ENCODE data around the gene ISCU.
"Not testable (repeated sequence)": the region's sequence is repeated elsewhere in the genome, so short reads cannot be mapped to it uniquely, and the experiment has no call there.

The ISCU gene

GRCh38 chr12:108589028-108589839 lies 26.8 kb downstream of the ISCU start:
- FAIRE-seq (no peak), DNase-seq (ENCODE audit: low spot score) (no peak)

- FAIRE-seq (no peak), DNase-seq (ENCODE audit: low spot score) (no peak)
Observed at GRCh38 chr12:108589840-108590229, 27.4 kb downstream of the ISCU start.

GRCh38 chr12:108590463-108590862 lies 28.1 kb downstream of the ISCU start:
- FAIRE-seq: not testable (repeated sequence)

GRCh38 chr12:108591267-108591980 lies 29.0 kb downstream of the ISCU start:
- FAIRE-seq (no peak), DNase-seq (ENCODE audit: low spot score) (no peak)

More at GRCh38 chr12:108590463-108590862, 28.1 kb downstream of the ISCU start:
- not testable (repeated sequence) for DNase-seq (ENCODE audit: low spot score)

GRCh38 chr12:108592033-108592909 lies 29.9 kb downstream of the ISCU start:
- DNase-seq (ENCODE audit: low spot score) (no peak), FAIRE-seq (no peak)

GRCh38 chr12:108594323-108594903 lies 32.0 kb downstream of the ISCU start:
- FAIRE-seq (no peak), DNase-seq (ENCODE audit: low spot score) (no peak)

- DNase-seq (ENCODE audit: low spot score) (no peak), FAIRE-seq (peak; percentile 97)
Observed at GRCh38 chr12:108594960-108595710, 32.7 kb downstream of the ISCU start.

GRCh38 chr12:108595711-108596647 lies 33.6 kb downstream of the ISCU start:
- FAIRE-seq (no peak), DNase-seq (ENCODE audit: low spot score) (no peak)

GRCh38 chr12:108596854-108597558 lies 34.6 kb downstream of the ISCU start:
- DNase-seq (ENCODE audit: low spot score): no peak
- no peak for FAIRE-seq

GRCh38 chr12:108597559-108598471 lies 35.4 kb downstream of the ISCU start, which contains the start of gene TMEM119:
TMEM119 (minus strand) TSS chr12:108598084; CDS start chr12:108592383, 5,701 bp downstream.
- DNase-seq (ENCODE audit: low spot score) (no peak), FAIRE-seq (no peak)

- DNase-seq (ENCODE audit: low spot score) (no peak), FAIRE-seq (no peak)
Observed at GRCh38 chr12:108598553-108599250, 36.3 kb downstream of the ISCU start.

- no peak for DNase-seq (ENCODE audit: low spot score)
- FAIRE-seq: no peak
Observed at GRCh38 chr12:108599541-108599940, 37.1 kb downstream of the ISCU start.

GRCh38 chr12:108599948-108600701 lies 37.7 kb downstream of the ISCU start:
- DNase-seq (ENCODE audit: low spot score) (no peak), FAIRE-seq (no peak)

- DNase-seq (ENCODE audit: low spot score): no peak
- FAIRE-seq: no peak
Observed at GRCh38 chr12:108600702-108601007, 38.3 kb downstream of the ISCU start.

GRCh38 chr12:108602209-108602705 lies 39.9 kb downstream of the ISCU start:
- no peak for FAIRE-seq
- no peak for DNase-seq (ENCODE audit: low spot score)

GRCh38 chr12:108602976-108603704 lies 40.7 kb downstream of the ISCU start:
- FAIRE-seq: no peak
- DNase-seq (ENCODE audit: low spot score): no peak

Data from urothelium cell line (cell line).